ENCODE data around the gene C2orf92.
"Not testable (repeated sequence)": the region's sequence is repeated elsewhere in the genome, so short reads cannot be mapped to it uniquely, and the experiment has no call there.

Gene C2orf92

DNA sequence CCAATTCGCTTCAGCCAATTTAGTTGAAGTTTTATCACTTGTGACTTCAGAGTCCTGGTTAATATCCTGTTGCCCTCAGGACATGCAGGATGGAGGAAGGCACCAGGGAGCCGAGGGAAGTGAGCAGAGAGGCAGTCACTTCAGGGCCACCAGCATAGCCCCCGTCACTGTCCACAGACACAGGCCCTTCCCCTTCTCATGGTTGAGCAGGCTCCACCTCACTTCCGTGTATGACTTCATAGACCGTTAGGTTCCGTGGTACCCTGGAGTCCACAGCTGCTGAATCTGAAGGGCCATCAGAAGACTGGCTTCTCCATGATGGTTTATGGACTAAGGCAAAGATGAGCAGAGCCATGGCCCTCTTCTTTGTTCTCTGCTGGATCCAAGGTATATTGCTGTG is at the start of gene C2orf92:
Gene C2orf92 (plus strand): TSS at position 266 of the 400 bp plus-strand sequence. CDS start 76 bp downstream, at position 342.
- intact Hi-C loops (cut with DNase I): no loop called here
- DNase-seq: no peak

DNA sequence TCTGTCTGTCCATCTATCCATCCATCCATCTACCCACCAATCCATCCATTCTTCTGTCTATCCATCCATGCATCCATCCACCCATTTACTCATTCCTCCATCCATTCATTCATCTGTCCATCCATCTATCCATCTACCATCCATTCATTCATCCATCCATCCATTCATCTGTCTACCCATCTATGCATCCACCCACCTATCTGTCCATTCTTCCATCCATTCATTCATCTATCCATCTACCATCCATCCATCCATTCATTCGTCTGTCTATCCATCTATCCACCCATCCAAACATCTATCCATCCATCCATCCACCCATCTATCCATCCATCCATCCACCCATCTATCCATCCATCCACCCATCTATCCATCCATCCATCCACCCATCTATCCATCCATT is 49.0 kb upstream of the C2orf92 start:
- DNase-seq; intact Hi-C loops (cut with DNase I): not testable (repeated sequence)

DNA sequence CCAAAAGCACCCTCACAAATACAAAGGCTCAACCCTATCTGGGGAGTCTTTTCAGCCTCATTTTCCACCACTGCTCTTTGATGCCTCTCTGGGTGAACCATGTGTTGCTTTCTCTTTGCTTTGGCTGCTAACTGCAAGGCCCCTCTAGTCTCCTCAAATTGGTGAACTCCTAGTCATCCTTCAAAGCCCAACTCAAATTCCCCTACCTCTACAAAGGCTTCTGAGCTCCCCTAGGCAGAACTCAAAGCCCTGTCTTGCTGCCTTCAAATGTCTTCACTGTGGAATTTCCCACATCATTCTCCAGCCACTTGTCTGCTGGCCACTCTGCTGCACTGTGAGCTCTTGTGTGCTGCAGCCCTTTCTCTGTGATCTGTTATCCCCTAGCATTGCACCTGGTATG is 46.5 kb upstream of the C2orf92 start:
- DNase-seq; intact Hi-C loops (cut with DNase I): not testable (repeated sequence)

DNA sequence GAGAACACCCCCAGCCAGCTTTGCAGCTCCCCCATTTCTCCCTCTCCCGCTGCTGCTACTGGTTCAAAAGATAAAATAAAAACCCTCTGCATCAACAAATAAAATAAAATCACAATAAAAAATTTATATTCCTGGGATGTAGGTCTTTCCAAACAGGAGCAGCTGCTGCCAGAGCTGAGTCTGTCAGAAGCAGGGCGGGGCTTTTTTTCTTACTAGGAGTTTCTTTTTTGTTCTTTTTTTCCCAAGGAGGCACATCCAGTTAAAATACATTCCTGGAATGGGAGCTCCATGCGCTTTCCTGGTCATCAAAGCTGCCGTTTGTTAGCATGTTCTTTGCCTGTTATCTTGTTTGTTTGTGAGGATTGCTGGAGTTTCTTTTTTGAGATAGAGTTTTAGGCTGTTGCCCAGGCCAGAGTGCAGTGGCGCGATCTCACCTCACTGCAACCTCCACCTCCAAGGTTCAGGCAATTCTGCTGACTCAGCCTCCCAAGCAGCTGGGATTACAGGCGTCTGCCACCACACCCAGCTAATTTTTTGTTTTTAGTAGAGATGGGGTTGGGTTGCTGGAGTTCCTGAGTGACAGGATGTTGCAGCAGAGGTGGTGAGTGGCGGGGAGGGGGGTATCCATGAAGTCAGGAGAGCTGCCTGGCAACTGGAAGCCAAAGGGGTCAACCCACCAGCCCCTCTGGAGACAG is 44.0 kb upstream of the C2orf92 start:
- intact Hi-C loops (cut with DNase I); DNase-seq: not testable (repeated sequence)

DNA sequence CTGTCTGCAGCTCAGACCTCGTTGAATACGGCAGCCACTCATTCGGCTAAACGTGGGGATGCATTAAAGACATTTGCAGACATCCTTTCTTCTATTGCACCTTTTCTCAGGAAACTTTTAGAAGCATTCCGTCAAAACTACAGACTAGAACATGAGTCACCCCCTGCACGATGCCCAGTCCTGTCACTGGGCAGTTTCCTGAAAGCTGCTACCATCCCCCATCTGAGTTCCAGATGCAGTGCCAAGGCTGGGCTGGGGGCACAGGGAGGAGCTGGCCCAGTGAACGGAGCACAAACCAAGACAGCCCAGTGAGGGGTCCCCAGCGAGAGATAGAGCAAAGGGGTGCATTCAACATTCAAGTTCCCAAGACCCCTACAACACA is 43.5 kb upstream of the C2orf92 start:
- intact Hi-C loops (cut with DNase I): not testable (repeated sequence)

DNA sequence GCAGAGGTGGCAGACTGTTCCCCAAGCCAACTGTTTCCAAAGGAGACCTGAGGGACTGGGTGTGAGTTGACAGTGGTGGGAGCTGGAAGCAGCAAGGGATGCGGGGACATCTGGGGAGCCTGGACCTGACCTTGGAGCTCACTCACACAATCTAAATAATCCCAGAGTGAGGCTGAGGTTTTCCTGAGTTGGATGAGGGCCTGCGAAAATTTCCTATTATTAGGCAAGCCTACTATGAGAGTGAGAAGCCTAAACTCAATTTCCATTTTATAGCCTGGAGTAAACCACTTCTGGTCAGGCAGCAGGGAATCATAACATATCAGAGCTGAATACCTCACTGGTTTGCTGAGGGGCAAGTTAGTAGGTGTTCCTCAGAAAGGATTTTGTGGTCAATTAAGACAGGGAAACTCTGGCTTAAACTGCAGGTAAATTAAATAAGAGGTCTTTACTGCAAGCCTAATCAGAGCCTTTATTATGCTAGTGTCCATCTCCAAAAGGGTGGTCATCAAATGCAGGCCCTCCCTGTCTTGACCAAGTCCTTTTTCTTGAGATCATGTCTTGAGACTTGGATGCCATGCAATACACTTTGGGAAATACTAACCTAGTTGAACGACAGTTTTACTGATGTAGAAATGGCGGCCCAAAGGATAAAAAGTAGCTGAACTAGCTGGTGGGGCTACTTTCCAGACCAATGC is 25.3 kb upstream of the C2orf92 start:
- intact Hi-C loops (cut with DNase I): no loop called here
- no peak for DNase-seq

More for the DNA sequence above, 43.5 kb upstream of the C2orf92 start:
- not testable (repeated sequence) for DNase-seq

DNA sequence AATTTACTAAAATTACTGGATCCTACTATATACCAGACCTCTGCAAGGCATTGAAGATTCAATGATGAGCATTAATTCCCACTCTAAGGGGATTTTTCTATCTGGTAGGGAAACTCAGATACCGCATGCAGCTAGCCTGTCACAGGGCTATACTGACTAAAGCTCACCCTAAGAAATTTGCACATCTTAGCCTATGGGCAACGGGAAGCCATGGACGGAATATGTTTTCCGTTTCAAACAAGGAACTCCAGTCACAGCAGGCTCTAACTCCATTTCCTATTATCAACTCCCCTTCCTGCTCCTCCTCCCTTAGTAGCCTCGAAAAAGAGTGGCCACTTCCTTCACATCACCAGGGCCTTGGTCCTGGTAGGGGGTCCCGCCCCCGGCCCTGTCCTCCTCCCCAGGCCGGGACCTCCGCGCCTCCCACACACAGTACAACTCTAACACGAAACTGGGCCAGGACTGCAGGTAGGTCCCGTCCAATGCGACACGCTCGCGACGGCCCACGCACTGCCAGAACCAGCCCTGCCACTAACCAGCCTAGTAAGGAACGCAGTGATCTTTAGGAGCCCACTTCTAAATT is 24.3 kb upstream of the C2orf92 start:
- intact Hi-C loops (cut with DNase I): no loop called here
- DNase-seq: peak in 2 of 42 donors; percentile 49 to 58

DNA sequence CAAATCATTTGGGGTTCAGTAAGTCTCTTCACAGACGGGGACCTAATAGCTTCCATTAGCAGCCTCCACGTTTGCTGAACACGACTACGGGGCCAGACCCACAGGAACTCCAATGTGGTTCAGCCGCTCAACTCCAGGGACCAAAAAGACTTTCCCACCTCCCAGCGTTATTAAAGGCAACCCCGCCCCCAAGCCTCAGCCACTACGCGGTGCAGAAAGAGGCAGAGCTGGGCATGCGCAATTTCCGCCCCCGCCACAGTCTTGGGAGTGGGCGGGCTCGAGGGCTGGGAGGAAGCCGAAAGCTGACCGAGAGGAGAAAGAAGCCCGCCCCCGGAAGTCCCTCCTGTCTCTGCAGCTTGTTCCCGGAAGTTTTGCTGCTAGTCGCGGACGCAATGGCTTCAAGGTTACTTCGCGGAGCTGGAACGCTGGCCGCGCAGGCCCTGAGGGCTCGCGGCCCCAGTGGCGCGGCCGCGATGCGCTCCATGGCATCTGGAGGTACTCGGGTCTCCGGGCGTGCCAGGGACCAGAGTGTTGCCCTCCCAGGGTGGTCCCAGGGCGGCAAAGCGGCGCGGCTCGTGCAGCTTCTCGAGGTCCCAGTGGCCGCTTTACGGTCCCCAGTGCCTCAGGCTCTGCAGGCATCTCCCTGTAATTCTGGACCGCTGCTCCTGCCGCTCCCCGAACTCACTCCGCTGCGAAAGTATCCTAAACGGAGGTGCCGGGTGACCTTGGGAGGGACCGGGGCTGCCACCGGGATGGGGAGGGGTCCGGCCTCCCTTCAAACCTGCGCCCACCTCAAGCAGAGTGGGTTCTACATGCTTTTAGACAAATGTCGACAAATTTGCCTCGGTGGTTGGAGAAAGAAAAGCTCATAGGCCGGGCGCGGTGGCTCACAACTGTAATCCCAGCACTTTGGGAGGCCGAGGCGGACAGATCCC is 23.6 kb upstream of the C2orf92 start, which contains the start of gene COX5B:
Gene COX5B (plus strand): TSS at position 368 of the 935 bp plus-strand sequence. CDS start 25 bp downstream, at position 393.
- peak; percentile 98 to 100 (median 99) for DNase-seq
- intact Hi-C loops (cut with DNase I): loop anchor here (1.0 kb wide), 1 partner anchor 17 kb away; no protein-coding TSS in a partner anchor

DNA sequence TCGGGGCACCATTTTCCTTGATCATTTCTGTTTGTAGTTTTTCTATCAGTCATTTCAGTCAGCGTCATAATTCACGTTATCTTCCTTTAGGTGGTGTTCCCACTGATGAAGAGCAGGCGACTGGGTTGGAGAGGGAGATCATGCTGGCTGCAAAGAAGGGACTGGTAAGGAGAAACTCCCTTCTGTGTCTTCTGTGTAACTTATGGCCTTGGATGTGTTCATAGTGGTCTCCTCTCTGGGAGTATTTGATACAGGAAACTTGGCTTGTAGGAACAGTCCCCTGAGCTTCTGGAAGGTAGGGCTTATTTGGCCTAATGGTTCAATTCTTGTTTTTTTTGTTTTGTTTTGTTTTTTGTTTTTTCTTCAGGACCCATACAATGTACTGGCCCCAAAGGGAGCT is 22.5 kb upstream of the C2orf92 start:
- no peak for DNase-seq
- intact Hi-C loops (cut with DNase I): loop anchor here (1.0 kb wide), 1 partner anchor 16 kb away; no protein-coding TSS in a partner anchor

DNA sequence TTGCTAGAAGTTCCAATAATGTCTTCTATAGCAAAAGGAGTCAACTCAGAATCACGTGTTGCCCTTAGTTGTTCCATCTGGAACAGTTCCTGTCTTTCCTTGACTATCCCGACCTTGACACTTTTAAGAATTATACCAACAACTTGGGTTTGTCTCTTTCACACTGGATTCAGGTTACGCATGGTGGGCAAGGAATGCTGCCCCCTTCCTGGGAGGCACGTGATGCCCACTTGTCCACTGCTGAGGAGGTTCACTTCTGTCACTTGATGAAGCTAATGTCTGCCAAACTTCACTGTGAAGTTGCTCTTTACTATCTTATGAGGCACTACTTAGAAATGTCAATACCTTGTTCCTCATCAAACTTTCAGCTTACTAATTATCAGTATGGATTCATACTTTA is 18.4 kb upstream of the C2orf92 start:
- intact Hi-C loops (cut with DNase I): no loop called here
- no peak for DNase-seq

DNA sequence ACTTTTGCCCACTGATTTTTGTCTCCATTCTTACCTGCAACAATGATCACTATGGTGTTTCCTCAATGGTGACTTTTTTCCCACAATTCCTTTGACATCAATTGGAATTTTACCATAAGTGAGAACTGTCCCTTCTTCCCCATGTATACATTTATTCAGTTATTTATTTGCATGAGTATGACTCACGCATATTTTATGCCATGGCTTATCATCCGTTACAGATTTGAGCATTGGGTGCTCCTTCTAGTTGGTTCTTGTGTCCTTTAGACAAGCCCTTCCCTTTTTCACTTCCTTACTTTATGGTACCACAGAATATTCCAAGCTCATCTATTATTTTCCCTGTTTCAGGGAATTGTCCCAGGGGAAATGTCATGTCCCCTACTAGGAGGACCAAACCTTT is 16.0 kb upstream of the C2orf92 start:
- no peak for DNase-seq
- intact Hi-C loops (cut with DNase I): no loop called here

DNA sequence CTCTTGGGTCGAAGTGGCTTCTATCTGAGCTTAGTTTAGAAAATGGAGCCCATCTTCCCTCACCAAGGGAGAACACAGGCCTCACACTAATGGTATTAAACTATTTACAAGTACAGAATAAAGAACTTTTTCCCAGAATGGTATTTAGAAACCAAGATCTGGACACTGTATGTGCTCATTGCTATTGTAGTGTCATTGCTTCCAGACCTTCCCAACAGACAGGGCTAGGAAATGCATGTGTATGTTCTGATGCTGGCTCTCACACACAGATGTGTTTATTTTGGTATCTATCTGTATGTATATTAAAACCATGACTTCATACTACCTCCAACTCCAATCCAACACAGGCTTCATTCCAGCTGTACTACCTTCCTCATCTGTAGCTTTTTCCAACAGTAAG is 15.6 kb upstream of the C2orf92 start:
- no peak for DNase-seq
- intact Hi-C loops (cut with DNase I): no loop called here

DNA sequence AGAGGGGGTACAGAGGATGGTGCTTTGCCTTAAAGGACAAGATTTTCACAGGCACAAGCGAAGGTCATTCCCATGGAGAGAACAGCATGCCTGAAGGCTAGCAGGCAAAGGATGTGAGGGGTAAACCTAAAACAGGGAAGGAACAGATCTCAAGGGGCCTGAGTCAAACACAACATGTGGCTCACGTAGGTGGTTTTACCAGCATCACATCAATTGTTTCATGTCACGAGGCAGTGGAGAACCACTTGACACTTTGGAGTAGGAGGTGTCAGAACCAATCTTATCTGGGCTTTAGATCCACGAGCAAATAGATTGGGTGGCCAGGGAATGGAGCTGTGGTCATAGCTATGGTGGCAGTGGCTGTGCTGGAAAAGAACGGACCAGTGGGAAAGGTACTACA is 15.2 kb upstream of the C2orf92 start:
- no peak for DNase-seq
- intact Hi-C loops (cut with DNase I): no loop called here

DNA sequence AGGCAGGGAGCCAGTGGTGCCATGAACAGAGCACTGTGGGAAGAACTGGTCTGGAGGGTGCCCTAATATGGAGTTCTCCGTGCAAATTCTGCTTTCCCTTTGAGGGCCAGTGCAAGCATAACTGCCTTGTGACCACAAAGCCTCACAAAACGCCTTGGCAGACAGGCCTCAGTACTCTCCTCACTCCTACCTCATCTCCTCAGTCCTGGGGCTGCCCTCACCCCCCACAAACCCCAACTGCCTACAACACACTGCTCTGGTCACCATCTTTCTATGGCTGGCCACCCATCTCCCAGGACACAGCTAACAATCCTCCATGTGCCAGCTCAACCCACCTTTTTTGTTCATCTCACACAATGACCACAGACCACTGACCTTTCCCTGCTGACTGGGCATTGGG is 14.7 kb upstream of the C2orf92 start:
- DNase-seq: no peak
- intact Hi-C loops (cut with DNase I): no loop called here

DNA sequence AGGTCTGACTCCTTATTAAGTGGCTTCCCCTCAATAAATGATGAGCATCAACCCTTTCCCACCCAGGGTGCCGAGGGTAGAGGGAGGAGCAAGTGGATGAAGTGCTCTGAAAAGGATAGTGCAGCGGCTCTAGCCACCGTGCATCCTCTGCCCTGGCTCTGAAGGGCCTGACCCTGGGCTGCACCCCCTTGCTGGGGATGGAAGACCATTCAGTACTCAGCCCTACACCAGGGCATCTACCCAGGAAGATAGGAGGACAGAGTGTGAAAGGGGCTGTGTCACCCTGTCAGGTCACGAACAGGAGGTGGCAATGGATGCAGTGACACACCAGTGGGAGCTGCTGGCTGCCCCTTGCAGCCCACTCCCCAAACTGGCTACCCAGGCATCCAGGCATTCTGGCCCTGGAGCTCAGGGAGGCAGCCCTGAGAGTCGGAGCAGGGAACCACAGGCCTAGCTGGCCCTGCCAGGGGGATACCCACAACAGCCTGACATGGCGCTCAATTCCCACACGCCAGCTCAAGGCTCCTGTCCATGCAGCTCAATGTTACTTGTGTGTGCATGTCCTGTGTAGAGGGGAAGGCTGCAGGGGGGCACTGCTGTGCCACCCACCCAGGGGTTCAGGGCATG is 13.3 kb upstream of the C2orf92 start:
- no peak for DNase-seq
- intact Hi-C loops (cut with DNase I): no loop called here

DNA sequence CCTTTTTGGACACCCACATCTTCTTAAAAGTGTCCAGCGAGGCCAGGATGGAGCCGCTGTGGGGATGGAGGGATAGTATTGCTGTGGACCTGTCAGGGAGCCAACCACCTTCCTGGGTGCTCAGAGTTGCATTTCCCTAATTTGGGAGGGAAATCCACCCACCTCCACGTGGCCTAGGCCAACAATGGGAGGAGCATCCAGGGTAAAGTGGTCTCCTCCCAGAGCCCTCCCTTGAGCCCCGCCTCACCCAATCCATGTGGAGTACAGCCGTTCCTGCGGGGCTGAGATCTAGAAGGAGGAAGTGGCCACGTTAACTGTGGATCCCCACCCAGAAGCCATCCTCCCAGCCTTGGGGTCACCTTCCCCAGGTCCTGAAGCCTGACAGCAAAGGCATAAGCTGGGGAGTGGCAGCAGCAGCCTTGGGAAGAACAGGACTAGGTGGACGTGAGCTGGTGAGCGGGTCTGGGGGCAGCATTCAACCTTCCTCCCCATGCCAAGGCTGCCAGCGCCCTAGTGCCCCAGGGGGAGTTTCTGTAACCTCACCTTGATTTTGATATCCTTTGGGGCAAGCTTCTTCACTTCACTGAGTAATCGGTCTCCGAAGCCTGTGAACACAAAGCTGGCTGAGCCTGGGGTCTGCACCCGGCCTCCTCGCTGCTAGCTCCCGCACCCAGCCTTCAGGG is 12.5 kb upstream of the C2orf92 start:
- intact Hi-C loops (cut with DNase I): no loop called here
- DNase-seq: no peak

DNA sequence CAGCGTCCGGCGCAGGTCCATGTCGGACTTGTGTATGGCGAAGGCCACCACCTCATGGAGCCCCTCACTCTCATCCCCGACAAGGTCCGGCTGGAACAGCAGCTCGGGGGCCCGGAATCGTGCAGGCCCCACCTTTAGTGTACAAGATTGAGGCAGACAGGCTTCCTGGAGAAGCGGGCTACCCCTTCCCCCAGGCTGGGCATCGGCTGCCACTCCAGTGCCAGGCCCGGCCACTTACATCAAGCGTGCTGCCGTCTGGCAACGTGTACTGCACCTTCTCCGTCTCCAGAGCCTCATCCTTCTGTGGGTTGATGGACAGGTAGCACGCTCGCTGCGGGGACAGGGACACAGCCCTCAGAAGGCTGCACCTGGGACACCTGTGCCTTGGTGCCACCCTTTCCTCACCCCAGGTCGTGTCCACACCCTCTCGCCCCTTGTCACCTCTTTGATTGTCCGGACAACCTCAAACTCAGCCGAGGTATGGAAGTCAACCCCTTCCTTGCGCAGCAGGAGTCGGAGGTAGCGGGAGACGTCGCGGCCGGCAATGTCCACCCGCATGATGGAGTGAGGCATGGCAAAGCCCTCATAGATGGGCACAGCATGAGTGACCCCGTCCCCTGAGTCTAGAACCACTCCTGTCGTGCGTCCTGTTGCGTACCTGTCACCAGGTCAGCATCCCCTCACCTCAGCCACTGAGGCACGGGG is 11.4 kb upstream of the C2orf92 start:
- no peak for DNase-seq
- intact Hi-C loops (cut with DNase I): no loop called here
